Upper lobe of left lung (tissue), 4 donors: ENCODE results near the gene GULP1.

Source experiments
- CTCF ChIP-seq, 6 experiments: fragments of 450-650 bp in 4 of 6; fragments of 200-600 bp in 2 of 6; sonication (generic) in 2 of 6; IDR thresholded peaks; one replicate each; pipeline ENCODE4 v1.5.1; 2016 to 2019; ENCODE audit warnings: antibody characterized with exemption in 6 of 6
- POLR2A ChIP-seq, 4 donors: fragments of 450-650 bp; IDR thresholded peaks; one replicate each; pipeline ENCODE4 v1.5.1; 2016 to 2017; ENCODE audit warnings: antibody characterized with exemption in 4 of 4, mild to moderate bottlenecking in 2 of 4
- POLR2AphosphoS5 ChIP-seq, 2 donors: sonication (generic); formaldehyde crosslinking; IDR thresholded peaks; one replicate each; pipeline ENCODE4 v1.5.1; 2017; ENCODE audit warnings: antibody characterized with exemption in 2 of 2

GRCh38 chr2:188622601-188623260 is 331.1 kb downstream of the GULP1 start:
- TF ChIP-seq CTCF (IDR thresholded peaks at IDR 0.05) (no peak), POLR2A (IDR thresholded peaks at IDR 0.05) (no peak), POLR2AphosphoS5 (IDR thresholded peaks at IDR 0.05) (no peak)
